CD4-positive, alpha-beta T cell treated with Interleukin-12 subunit alpha and Interleukin-12 subunit beta, for 1 hour (primary cell): ENCODE results near the gene PEX10.
A peak's percentile ranks its signal among the peaks of the same experiment; 100 is the strongest.

ENCODE experiments used
- DNase-seq: peaks from one replicate; pipeline ENCODE4 v3.0.0-alpha.2; 2020

Gene PEX10

GRCh38 chr1:2402420-2402819 lies 9.9 kb downstream of the PEX10 start:
- DNase-seq: no peak

DNA sequence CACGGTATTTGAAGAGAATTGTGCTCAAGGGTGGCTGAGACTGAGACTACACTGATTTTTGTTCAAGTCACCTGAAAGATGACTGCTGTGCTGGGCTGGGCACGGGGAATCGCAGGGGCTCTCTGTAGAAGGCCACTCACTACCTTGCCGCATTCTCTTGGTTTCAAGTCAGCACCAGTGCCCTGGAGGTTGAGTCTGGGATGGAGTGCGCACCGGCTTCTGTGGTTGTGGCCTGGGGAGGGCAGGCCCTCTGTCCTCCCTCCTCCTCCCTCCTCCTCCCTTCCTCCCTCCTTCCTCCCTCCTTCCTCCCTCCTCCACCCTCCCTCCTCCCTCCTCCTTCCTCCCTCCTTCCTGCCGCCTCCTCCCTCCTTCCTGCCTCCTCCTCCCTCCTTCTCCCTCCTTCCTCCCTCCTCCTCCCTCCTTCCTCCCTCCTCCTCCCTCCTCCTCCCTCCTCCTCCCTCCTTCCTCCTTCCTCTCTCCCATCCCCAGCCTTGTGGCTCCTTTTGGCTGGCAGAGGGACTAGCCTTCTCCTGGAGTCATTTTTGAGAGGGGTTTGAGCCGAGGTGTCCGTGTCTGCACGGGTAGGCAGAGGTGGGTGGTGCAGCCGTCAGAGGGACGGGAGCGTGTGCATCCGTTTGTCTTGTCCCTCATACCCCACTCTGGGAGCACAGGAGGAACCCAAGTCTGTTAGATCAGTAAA lies 11.3 kb downstream of the PEX10 start:
- DNase-seq: no peak

GRCh38 chr1:2400576-2400909 lies 11.8 kb downstream of the PEX10 start:
- DNase-seq: no peak

GRCh38 chr1:2399890-2400575 lies 12.3 kb downstream of the PEX10 start:
- no peak for DNase-seq

GRCh38 chr1:2398871-2399270 lies 13.5 kb downstream of the PEX10 start:
- no peak for DNase-seq

- no peak for DNase-seq
These were observed 15.2 kb downstream of the PEX10 start for GRCh38 chr1:2397007-2397679.

GRCh38 chr1:2396476-2396875 lies 15.9 kb downstream of the PEX10 start:
- DNase-seq: no peak

- no peak for DNase-seq
These were observed 16.3 kb downstream of the PEX10 start for GRCh38 chr1:2396059-2396458.

DNA sequence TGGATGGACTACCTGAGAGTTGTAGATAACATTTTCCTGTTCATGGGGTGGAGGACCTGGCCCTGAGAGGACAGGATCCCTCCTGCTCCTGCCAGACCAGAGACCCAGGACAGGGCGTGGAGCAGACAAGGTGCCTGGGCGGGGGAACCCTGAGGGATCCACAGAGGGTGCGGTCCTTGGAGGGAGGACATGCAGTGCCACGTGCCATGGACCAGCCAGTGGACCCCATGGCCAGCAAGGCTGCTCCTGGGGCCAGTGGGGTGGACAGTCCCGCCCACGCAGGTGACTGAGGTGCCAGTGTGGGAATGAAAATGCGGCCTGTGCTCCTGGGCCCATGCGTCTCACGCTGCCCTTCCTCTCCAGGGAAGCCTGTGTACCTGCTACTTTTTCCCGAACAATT lies 17.1 kb downstream of the PEX10 start:
- DNase-seq: no peak

DNA sequence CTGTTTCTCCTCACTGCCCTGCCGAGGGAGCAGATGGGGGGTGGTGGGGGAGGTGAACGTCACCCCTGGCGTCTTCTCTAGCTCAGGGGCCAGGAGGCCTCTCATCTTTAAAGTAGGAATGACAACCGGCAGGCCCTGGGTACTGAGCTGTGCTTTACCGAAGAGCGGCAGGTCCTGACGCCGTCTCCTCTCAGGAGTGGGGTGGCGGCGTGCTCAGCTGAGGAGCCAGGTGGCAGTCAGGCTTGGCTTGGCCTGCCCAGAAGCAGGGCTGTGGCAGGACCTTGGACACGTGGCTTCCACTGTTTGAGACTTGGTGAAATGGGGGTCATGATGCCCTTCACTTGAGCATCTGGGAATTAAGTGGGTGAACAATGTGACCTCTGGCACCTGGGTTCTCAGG lies 17.6 kb downstream of the PEX10 start:
- no peak for DNase-seq

GRCh38 chr1:2394220-2394619 lies 18.1 kb downstream of the PEX10 start:
- no peak for DNase-seq

DNA sequence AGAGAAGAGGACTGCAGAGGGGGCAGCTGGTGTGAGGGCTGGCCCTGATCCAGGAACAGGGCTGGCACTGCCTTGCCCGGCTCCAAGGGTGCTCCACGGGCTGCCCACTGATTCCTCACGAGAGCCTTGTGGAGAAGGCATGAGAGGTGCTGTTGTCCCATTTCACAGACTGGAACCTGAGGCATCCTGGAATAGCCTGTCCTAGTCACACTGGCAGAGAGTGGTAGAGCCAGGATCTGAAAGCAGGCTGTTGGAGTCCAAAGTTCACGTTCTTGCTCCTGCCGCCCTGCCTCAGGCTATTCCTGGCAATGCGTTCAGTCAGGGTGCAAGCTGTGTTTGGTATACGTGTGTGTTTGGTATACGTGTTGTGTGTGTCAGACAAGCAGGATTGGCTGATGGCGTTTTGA lies 18.9 kb downstream of the PEX10 start:
- no peak for DNase-seq

- DNase-seq: no peak
These were observed 19.7 kb downstream of the PEX10 start for GRCh38 chr1:2392686-2393085.

GRCh38 chr1:2391931-2392509 lies 20.3 kb downstream of the PEX10 start:
- DNase-seq: no peak

DNA sequence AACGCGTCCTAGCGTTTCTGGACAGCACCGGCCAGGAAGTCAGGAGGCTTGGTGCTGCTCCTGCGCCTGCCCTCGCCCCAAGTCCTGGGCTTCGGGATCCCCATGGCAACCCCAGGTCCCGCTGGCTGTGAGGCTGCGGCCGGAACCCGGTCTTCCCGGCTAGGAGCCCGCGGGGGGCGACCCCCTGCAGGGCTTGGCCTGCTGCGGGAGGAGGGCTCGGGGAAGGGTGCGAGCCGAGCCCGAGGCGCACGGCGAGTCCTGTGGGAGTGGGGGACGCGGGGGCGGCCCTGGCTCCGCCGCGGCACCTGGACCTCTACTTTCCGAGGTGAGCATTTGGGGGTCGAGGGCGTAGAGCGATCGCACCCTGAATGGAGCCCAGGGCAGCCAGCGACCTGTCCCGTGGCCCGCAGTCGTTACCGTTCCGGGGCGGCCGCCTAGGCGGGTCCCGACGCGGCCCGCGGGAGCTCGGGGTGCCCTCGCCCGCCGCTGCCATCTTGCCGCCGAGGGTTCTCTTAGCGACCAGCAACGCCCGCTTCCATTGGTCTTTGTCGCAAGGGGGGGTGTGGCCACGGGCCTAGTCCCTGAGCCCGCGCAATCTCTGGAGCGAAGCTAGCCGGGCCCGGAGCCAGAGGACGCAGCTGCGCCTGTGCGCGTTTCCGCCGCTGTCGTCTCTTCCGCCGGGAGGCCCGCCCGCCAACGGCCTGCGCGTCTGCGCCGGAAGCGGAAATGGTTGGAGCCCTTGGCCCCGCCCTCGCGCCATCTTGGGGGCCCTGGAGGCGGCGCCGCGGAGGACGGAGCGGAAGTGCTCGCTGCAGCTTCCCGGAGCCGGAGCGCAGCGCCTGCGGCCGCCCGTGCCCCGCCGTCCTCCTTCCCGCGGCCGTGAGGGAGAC lies 21.1 kb downstream of the PEX10 start, which contains the start of the genes MORN1 and RER1:
Gene MORN1, minus strand, starts transcription at position 514 of the 890 bp plus-strand sequence. Its CDS starts 21 bp downstream, at position 493.
Gene RER1, plus strand, starts transcription at position 801 of the 890 bp plus-strand sequence. CDS start 3,950 bp downstream, outside the sequence.
- peak; percentile 99 for DNase-seq

DNA sequence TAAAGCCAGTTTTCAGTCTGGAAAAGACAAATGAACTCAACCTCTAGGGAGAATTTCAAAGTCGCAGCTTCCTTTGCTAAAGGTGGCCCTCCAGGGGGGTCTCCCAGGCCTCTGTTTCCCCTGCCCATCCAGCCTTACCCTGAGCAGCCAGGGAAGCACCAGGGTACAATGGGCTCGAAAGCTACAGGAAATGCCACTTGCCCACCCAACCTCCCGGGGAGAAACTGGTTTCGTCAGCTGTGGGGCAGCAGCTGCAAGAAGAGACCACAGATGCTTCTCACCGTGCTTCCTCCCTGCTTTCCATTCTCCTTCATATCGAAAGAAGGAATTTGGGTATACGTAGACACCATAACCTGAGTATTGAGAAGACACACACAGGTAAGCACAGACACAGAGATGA lies 22.7 kb downstream of the PEX10 start:
- DNase-seq: no peak

GRCh38 chr1:2388004-2388913 lies 24.1 kb downstream of the PEX10 start:
- no peak for DNase-seq

- DNase-seq: no peak
These were observed 25.4 kb downstream of the PEX10 start for GRCh38 chr1:2386636-2387611.

- DNase-seq: no peak
These were observed 26.6 kb downstream of the PEX10 start for GRCh38 chr1:2385606-2386280.
